Tongue (tissue), 2 donors: ENCODE results near the gene OAS3. TPM values are rescaled to one million over a fixed set of nuclear protein-coding genes. Genes with fewer than 3 reads are reported as not detected.
"Not testable (repeated sequence)": the region's sequence is repeated elsewhere in the genome, so short reads cannot be mapped to it uniquely, and the experiment has no call there.

ENCODE experiments used
- DNase-seq: peaks from one replicate; pipeline ENCODE4 v3.0.0-alpha.2; 2015
- total RNA-seq: library from RNA; depleted of rRNA; stranded (reverse); fragments of >200 nt; gene quantifications from one replicate; pipeline ENCODE4 v1.2.3, GENCODE V29; 2014

OAS3 gene
- total RNA-seq, 1 donor from 2014 or later: 8.8 TPM

DNA sequence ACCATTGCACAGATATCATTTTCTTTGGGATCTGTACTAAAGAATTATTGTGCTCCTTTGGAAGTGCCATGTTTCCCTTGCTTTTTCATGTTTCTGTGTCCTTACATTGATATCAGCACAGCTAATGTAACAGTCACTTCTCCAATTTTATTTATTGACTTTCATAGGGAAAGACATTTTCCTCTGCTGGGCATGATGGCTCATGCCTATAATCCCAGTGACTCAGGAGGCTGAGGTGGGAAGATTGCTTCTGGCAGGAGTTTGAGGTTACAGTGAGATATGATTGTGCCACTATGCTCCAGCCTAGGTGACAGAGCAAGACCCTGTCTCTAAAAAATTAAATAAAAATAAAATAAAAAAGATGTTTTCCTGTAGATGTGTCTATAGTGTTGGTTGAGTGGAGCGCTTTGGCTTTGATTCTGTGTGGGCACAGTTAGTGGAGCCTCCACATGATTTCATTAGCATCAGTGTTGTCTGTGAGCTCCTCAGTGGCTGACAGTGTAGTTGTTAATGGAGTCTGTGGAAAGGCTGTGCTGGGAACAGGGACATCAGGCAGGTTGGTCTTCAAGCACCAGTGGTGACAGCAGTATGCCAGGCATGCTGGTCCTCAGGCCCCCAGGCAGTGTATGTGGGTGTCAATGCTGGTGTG lies 47.5 kb downstream of the OAS3 start:
- no peak for DNase-seq

DNA sequence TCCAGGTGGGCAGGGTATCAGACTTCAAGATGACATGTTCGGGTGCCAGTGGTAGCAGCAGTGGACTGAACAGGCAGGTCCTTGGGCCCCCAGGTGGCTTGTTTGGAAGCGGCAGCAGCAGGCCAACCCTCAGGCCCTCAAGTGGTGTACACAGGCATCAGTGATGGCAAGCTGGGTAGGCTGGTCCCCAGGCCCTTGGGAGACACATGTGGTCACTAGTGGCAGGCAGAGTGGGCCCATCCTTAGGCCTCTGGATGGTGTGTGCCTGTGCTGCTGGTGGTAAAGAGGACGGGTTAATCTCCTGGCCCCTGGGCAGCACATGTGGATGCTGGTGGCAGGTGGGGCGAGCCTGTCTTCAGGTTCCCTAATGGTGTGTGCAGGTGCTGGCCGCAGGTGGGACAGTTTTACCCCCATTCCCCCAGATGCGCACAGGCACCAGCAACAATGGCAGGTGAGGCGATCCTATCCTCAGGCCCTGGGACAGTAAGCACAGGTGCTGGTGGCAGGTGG lies 48.1 kb downstream of the OAS3 start:
- no peak for DNase-seq

GRCh38 chr12:112987561-112987960 lies 49.3 kb downstream of the OAS3 start:
- DNase-seq: no peak

DNA sequence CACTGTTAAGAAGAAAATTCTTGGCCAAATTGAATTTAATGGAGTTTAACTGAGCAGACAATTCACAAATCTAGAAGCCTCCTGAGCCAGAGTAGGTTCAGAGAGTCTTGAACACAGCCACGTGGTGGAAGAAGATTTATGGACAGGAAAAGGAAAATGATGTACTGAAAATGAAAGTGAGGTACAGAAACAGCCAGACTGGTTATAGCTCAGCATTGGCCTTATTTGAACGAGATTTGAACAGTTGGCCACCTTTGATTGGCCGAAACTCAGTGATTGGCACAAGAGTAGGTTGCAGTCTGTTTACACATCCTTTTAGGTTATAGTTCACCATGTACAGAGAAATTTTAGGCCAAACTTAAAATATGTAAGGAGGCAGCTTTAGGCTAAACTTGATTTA lies 50.0 kb downstream of the OAS3 start:
- DNase-seq: no peak

DNA sequence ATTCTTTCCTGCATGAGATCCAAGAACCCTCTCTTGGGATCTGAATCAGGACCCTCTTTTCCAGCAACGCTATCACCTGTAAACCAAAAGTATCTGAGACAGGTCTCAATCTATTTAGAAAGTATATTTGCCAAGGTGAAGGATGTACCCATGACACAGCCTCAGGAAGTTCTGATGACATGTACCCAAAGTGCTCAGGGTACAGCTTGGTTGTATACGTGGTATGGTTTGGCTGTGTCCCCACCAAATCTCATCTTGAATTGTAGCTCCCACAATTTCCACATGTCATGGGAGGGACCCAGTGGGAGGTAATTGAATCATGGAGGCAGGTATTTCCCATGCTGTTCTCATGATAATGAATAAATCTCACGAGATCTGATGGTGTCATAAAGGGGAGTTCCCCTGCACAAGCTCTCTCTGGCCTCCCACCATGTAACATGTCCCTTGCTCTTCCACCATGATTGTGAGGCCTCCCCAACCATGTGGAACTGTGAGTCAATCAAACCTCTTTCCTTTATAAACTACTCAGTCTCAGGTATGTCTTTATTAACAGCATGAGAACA lies 50.6 kb downstream of the OAS3 start:
- not testable (repeated sequence) for DNase-seq

GRCh38 chr12:112989806-112990205 lies 51.5 kb downstream of the OAS3 start:
- DNase-seq: no peak

GRCh38 chr12:112992541-112993398 lies 54.5 kb downstream of the OAS3 start:
- DNase-seq: peak; percentile 36

DNA sequence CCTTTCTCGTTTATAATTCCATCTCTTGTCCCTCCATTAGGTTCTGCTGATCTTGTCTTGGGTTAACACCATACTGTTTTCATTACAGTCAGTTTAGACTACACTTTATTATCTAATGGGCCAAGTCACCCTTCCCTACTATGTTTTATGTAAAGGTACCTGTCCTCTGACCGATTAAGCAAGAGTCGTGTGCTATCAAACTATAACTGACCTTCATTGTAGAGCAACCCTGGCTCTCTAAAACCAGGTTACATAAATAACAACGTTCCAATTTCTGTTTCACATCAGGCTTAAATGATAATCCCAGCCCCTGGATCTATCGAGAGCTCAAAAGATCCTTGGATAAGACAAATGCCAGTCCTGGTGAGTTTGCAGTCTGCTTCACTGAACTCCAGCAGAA lies 56.7 kb downstream of the OAS3 start:
- no peak for DNase-seq

DNA sequence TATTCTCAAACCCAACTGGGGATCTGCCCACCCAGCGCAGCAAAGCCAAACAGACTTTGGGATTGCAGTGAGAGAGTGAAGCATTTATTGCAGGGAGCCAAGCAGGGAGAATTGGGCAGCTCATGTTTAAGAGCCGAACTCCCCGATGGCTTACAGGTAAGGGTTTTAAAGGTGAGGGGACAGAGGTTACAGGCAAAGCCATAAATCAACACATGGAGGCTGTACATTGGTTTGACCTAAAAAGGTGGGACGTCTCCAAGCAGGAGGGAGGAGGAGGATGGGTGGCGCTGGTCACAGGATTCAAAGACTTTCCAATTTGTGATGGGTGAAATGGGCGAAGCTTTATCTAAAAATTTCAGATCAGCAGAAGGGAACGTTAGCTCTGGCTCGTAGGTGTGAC lies 58.2 kb downstream of the OAS3 start:
- DNase-seq: no peak

DNA sequence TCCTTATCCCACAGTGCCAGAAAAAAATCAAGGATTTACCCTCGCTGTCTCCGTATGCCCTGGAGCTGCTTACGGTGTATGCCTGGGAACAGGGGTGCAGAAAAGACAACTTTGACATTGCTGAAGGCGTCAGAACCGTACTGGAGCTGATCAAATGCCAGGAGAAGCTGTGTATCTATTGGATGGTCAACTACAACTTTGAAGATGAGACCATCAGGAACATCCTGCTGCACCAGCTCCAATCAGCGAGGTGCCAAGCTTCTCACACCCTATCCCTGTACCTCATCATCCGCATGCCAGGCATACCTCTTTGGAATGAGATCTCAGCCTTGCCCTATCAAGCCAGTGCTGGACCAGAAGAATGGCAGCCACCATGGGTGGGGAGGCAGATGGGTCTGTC lies 59.2 kb downstream of the OAS3 start:
- no peak for DNase-seq

- DNase-seq: no peak
These were observed 60.9 kb downstream of the OAS3 start for GRCh38 chr12:112998987-112999767.

- no peak for DNase-seq
These were observed 62.2 kb downstream of the OAS3 start for GRCh38 chr12:113000433-113000832.

DNA sequence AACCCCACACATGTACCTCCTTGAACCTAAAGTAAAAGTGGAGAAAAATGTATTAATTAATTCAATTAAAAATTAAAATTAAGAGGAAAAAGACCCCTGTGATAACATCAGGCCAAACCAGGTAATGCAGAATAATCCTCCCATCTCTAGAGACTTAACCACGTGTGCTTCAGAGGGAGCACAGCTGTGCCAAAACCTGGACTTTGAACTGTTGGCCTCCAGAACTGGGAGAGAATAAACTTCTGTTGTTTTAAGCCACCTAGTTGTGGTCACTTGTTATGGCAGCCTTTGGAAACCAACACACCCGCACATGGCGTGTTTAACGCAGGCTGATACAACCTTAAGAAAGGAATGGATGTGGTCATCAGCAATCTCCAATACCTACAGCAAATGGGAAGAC lies 63.9 kb downstream of the OAS3 start:
- no peak for DNase-seq

DNA sequence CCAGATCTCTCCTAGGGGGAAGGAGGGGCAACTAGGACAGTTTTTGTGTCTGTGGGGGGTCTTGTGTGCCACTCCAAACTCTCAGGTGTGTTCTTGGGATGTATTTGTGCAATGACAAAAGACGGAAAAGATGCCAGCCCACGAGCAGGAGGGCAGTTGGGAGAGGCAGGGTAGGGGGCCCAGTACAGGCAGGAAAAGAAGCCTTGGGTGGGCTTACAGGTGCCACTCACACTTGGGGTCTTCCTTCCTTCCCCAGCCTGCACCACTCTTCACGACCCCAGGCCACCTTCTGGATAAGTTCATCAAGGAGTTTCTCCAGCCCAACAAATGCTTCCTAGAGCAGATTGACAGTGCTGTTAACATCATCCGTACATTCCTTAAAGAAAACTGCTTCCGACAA lies 64.4 kb downstream of the OAS3 start:
- no peak for DNase-seq

- DNase-seq: no peak
These were observed 65.4 kb downstream of the OAS3 start for GRCh38 chr12:113003636-113004035.

DNA sequence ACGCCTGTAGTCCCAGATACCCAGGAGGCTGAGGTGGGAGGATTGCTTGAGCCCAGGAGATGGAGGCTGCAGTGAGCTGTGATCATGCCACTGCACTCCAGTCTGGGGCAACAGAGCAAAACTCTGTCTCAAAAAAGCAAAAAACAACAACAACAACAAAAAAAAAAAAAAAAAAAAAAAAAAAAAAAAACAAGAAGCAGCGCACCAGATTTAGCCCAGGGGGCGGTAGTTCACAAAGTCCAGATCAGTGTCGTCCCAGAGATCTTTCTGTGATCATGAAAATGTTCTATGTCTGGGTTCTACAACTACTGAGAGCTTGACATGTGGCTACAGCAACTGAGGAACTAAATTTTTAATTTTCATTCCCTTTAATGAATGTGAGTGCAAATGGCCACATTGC lies 67.5 kb downstream of the OAS3 start:
- no peak for DNase-seq

- DNase-seq: no peak
These were observed 67.9 kb downstream of the OAS3 start for GRCh38 chr12:113006206-113006605.

- DNase-seq: no peak
These were observed 68.4 kb downstream of the OAS3 start for GRCh38 chr12:113006641-113007040.

DNA sequence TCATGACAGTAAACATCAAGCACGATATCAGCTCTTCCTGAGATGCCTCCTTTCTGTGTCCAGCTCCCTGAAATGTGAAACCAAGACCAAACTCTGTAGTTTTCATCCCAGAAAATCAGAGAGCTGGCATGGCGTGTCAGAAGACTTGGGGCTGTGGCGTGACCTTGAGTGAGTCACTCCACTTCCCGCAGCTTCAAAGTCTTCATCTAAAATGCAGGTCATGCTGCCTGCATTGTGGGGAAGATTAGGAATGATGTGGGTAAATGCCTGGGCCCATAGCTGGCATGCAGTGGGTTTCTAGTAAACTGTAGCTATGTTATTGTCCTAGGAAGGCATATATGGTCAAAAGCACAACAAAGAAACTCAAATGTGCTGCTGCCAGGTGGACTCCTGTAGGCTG lies 68.9 kb downstream of the OAS3 start:
- no peak for DNase-seq

DNA sequence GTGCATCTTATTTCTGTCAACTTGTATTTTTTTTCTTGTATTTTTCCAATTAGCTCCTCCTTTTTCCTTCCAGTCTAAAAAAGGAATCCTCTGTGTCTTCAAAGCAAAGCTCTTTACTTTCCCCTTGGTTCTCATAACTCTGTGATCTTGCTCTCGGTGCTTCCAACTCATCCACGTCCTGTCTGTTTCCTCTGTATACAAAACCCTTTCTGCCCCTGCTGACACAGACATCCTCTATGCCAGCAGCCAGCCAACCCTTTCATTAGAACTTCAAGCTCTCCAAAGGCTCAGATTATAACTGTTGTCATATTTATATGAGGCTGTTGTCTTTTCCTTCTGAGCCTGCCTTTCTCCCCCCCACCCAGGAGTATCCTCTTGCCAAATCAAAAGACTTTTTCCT lies 72.4 kb downstream of the OAS3 start:
- DNase-seq: no peak

DNA sequence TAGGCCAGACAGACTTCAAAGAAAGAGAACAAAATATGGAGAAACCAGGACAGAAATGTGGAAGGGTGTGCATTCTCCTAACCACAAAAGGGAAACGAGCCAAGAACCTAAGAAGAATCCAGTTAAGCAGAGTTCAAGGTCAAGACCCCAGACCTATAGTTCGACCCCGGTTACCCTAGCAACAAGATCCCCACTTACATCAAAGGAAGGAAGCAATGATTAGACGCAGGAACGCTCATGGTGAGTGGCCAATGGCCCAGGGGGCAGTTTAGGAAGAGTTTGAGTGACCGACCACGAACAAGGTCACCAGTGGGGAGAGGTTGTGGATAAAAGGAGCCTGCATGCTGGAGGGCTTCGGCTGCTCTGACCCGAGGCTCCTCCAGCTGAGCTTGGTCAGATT lies 76.3 kb downstream of the OAS3 start:
- DNase-seq: no peak

GRCh38 chr12:113016796-113017195 lies 78.5 kb downstream of the OAS3 start:
- no peak for DNase-seq

DNA sequence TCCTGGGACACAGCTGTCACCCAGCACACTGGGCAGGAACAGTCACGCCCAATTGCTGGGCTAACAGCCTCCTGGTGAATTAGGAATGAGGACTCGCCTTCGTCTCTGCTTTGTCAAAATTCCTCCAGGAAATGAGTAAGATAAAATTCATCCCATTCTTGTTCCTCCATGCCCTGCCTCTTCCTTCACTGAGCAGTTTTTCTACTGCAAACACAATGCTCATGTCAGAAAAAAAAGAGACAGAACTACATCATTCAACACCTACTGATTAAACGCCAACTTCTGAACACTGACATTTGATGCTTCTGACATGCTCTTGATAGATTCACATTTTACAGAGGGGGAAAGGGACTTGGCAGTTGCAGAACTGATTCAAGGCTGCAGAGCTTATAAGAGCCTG lies 80.8 kb downstream of the OAS3 start:
- no peak for DNase-seq
